ENCODE data around the gene NT5DC3.
A peak's percentile ranks its signal among the peaks of the same experiment; 100 is the strongest.

NT5DC3 gene

DNA sequence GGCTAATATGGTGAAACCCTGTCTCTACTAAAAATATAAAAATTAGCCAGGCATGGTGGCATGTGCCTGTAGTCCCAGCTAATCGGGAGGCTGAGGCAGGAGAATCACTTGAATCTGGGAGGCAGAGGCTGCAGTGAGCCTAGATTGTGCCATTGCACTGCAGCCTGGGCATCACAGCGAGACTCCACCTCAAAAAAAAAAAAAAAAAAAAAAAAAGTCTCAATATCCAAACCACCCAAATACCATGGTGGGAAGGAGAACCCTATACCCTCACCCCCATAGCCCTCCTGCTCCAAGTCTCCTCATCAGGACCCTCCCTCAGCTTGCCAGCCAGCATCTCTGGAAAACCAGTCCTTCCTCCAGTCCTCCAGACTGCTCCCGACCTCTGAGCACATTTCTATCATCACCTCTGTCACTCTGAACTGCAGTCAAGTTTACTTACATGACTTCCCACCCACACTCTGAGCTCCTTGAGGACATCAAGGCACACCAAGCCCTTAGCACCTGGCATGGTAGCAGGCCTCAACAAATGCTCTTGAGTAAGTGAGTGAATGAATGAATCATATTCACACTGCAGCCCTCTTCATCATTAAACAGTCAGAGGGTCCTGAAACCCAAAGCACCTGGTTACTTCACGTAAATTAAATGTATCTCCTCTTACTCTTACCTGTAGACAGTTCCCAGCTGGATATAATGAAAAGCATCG lies 35.2 kb downstream of the NT5DC3 start:
- peaks cover 56% of the 10 kb centered on the region for H3K4me1 ChIP-seq (ENCODE audit: insufficient read depth, poor library complexity, severe bottlenecking)
- H3K4me3 ChIP-seq (ENCODE audit: severe bottlenecking): no peak overlapping the region
- DNase-seq (ENCODE audit: low spot score): no peak
- peaks cover 11% of the 10 kb centered on the region; the same call in 1 of the 2 replicates for H3K36me3 ChIP-seq (ENCODE audit: low read depth)
- ATAC-seq (ENCODE audit: low read depth): no peak
- peak overlapping the region; percentile 88 for H3K27ac ChIP-seq (ENCODE audit: poor library complexity, severe bottlenecking)
- H3K9me3 ChIP-seq (ENCODE audit: severe bottlenecking): no peaks in the 10 kb centered on the region
- no peaks in the 10 kb centered on the region for H3K27me3 ChIP-seq (ENCODE audit: insufficient read depth, poor library complexity, severe bottlenecking)
- TF ChIP-seq, protein P1, sequence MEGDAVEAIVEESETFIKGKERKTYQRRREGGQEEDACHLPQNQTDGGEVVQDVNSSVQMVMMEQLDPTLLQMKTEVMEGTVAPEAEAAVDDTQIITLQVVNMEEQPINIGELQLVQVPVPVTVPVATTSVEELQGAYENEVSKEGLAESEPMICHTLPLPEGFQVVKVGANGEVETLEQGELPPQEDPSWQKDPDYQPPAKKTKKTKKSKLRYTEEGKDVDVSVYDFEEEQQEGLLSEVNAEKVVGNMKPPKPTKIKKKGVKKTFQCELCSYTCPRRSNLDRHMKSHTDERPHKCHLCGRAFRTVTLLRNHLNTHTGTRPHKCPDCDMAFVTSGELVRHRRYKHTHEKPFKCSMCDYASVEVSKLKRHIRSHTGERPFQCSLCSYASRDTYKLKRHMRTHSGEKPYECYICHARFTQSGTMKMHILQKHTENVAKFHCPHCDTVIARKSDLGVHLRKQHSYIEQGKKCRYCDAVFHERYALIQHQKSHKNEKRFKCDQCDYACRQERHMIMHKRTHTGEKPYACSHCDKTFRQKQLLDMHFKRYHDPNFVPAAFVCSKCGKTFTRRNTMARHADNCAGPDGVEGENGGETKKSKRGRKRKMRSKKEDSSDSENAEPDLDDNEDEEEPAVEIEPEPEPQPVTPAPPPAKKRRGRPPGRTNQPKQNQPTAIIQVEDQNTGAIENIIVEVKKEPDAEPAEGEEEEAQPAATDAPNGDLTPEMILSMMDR (IDR thresholded peaks at IDR 0.05; ENCODE audit: poor library complexity, severe bottlenecking): no peak

- Histone ChIP-seq H3K4me1 (ENCODE audit: insufficient read depth, poor library complexity, severe bottlenecking) (peaks cover 73% of the 10 kb centered on the region), H3K9me3 (ENCODE audit: severe bottlenecking) (no peaks in the 10 kb centered on the region), H3K36me3 (ENCODE audit: low read depth) (peaks cover 16% of the 10 kb centered on the region), H3K4me3 (ENCODE audit: severe bottlenecking) (no peak overlapping the region), H3K27me3 (ENCODE audit: insufficient read depth, poor library complexity, severe bottlenecking) (no peaks in the 10 kb centered on the region), H3K27ac (ENCODE audit: poor library complexity, severe bottlenecking) (peak overlapping the region; percentile 88)
- ATAC-seq (ENCODE audit: low read depth): no peak
- no peak for DNase-seq (ENCODE audit: low spot score)
- TF ChIP-seq, protein P1 (IDR thresholded peaks at IDR 0.05; ENCODE audit: poor library complexity, severe bottlenecking): no peak
Measured at GRCh38 chr12:103803847-103804246, 37.2 kb downstream of the NT5DC3 start.

DNA sequence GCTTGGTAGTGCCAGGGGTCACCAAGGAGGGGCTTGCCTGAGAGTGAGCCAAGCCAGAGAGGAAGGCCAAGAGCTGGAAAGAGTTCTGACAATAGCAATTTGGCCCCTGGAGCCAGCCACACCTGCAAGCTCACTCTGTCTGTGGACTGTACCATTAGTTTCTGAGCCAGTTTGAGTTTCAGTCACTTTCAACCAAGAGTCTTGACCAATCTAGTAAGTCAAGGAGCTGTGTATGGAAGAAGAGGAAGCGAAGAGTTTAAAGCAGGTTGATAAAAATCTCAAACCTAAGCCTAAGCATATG lies 38.5 kb downstream of the NT5DC3 start:
- DNase-seq (ENCODE audit: low spot score): peak; percentile 87
- peaks cover 73% of the 10 kb centered on the region for H3K4me1 ChIP-seq (ENCODE audit: insufficient read depth, poor library complexity, severe bottlenecking)

DNA sequence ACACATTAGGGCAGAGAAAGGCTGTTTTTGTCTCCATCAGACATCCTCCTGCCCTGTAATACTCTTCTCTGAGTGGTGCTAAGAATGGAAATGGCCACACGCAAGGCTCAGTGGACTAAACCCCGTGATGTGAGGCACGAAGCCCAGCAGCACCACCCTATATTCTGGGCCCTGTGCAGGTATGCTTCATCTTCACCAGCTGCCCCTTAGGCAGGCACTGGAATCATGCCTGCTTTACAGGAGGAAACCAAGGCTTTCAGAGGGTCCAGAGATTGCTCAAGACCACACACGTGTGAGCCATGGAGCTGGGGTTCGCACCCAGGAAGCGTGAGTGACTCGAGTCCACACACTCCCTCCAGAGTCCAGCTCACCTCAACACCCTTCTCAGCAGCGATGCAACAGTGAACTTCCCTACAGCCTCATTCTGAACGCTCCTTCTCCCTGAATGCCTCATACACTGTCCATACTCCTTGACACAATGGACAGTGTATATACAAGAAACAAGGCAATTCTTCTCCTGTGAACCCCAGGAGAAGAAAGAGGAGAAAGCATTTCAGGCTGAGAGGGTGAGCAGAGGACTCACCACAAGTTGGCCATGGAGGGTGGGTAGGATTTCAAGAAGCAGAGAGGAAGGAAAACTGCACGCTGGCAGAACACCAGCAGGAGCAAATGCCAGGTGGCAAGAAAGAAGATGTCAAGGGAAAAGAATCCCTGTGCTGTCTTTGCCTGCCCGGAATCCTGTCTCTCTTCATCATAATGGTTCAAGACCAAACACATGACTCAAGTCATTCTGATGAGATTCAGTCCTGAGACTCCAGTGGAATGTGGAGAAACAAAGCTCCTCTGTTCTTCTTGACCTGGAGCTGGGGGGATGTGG lies 39.1 kb downstream of the NT5DC3 start:
- H3K9me3 ChIP-seq (ENCODE audit: severe bottlenecking): no peaks in the 10 kb centered on the region
- peaks cover 72% of the 10 kb centered on the region for H3K4me1 ChIP-seq (ENCODE audit: insufficient read depth, poor library complexity, severe bottlenecking)
- H3K27me3 ChIP-seq (ENCODE audit: insufficient read depth, poor library complexity, severe bottlenecking): no peaks in the 10 kb centered on the region
- peak overlapping the region; percentile 88 for H3K27ac ChIP-seq (ENCODE audit: poor library complexity, severe bottlenecking)
- peak; percentile 63 for ATAC-seq (ENCODE audit: low read depth)
- H3K4me3 ChIP-seq (ENCODE audit: severe bottlenecking): no peak overlapping the region
- H3K36me3 ChIP-seq (ENCODE audit: low read depth): peaks cover 32% of the 10 kb centered on the region
- TF ChIP-seq, protein P1 (IDR thresholded peaks at IDR 0.05; ENCODE audit: poor library complexity, severe bottlenecking): no peak
- DNase-seq (ENCODE audit: low spot score): peak; percentile 68

More for the DNA sequence above, 38.5 kb downstream of the NT5DC3 start:
- TF ChIP-seq, protein P1 (IDR thresholded peaks at IDR 0.05; ENCODE audit: poor library complexity, severe bottlenecking): no peak
- peaks cover 29% of the 10 kb centered on the region for H3K36me3 ChIP-seq (ENCODE audit: low read depth)
- peak overlapping the region; percentile 88 for H3K27ac ChIP-seq (ENCODE audit: poor library complexity, severe bottlenecking)
- H3K27me3 ChIP-seq (ENCODE audit: insufficient read depth, poor library complexity, severe bottlenecking): no peaks in the 10 kb centered on the region
- H3K4me3 ChIP-seq (ENCODE audit: severe bottlenecking): no peak overlapping the region
- no peaks in the 10 kb centered on the region for H3K9me3 ChIP-seq (ENCODE audit: severe bottlenecking)
- no peak for ATAC-seq (ENCODE audit: low read depth)

Data from RWPE2 (cell line).